ENCODE measurements around the gene MANSC1. TPM values are rescaled to one million over a fixed set of nuclear protein-coding genes. Genes with fewer than 3 reads are reported as not detected.

MANSC1 gene
- total and polyA plus RNA-seq, 2 of the 13 experiments (the other 11 are each of a cell fraction or from before 2014, with no cell fraction given) = 1.9 to 4.2 TPM

DNA sequence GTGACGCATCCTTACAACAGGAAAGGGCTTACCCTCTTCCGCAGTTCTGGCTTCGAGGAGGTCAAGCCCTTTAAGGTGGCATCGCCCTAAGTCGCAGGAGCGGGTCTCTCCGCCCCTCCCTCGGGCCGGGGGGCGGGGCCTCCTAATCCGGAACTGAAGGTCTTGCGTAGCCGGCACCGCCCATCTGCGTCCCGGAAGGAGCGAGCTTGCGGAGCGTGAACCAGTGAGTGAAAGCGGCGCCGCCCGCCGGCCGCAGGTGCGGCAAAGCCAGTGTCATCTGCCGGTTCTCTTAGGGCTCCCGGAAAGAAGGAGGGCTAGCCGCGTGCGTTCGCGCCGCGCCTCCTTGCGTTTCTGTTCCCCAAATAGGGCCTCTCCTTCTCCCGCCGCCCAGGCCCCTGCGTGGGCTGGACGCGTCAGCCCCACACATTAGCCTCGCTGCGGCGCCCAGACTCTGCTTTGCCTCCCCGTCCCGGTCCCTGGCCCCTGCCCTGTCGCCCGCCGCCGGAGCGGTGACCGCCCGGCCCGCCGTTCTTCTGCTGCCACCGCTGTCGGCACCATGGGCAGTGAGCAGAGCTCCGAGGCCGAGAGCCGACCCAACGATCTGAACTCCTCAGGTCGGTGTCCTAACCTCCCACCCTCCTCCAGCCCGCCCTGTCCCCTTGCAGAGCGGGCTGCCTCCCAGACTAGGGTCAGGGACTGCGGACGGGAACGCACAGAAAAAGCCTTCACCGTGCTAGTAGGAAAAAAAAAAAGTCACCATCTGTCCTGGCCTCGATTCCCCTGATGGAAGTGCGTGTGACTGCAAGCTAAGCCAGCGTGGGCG lies 7.1 kb upstream of the MANSC1 start, which contains the start of gene BORCS5 (continued):
- TF ChIP-seq, protein P1, sequence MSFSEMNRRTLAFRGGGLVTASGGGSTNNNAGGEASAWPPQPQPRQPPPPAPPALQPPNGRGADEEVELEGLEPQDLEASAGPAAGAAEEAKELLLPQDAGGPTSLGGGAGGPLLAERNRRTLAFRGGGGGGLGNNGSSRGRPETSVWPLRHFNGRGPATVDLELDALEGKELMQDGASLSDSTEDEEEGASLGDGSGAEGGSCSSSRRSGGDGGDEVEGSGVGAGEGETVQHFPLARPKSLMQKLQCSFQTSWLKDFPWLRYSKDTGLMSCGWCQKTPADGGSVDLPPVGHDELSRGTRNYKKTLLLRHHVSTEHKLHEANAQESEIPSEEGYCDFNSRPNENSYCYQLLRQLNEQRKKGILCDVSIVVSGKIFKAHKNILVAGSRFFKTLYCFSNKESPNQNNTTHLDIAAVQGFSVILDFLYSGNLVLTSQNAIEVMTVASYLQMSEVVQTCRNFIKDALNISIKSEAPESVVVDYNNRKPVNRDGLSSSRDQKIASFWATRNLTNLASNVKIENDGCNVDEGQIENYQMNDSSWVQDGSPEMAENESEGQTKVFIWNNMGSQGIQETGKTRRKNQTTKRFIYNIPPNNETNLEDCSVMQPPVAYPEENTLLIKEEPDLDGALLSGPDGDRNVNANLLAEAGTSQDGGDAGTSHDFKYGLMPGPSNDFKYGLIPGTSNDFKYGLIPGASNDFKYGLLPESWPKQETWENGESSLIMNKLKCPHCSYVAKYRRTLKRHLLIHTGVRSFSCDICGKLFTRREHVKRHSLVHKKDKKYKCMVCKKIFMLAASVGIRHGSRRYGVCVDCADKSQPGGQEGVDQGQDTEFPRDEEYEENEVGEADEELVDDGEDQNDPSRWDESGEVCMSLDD (CRISPR knock-in tag; IDR thresholded peaks at IDR 0.05; ENCODE audit: borderline replicate concordance) = no peak
- TF ChIP-seq, protein P2, sequence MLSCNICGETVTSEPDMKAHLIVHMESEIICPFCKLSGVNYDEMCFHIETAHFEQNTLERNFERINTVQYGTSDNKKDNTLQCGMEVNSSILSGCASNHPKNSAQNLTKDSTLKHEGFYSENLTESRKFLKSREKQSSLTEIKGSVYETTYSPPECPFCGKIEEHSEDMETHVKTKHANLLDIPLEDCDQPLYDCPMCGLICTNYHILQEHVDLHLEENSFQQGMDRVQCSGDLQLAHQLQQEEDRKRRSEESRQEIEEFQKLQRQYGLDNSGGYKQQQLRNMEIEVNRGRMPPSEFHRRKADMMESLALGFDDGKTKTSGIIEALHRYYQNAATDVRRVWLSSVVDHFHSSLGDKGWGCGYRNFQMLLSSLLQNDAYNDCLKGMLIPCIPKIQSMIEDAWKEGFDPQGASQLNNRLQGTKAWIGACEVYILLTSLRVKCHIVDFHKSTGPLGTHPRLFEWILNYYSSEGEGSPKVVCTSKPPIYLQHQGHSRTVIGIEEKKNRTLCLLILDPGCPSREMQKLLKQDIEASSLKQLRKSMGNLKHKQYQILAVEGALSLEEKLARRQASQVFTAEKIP (CRISPR knock-in tag; IDR thresholded peaks at IDR 0.05; ENCODE audit: borderline replicate concordance) = no peak
- TF ChIP-seq, protein P3, sequence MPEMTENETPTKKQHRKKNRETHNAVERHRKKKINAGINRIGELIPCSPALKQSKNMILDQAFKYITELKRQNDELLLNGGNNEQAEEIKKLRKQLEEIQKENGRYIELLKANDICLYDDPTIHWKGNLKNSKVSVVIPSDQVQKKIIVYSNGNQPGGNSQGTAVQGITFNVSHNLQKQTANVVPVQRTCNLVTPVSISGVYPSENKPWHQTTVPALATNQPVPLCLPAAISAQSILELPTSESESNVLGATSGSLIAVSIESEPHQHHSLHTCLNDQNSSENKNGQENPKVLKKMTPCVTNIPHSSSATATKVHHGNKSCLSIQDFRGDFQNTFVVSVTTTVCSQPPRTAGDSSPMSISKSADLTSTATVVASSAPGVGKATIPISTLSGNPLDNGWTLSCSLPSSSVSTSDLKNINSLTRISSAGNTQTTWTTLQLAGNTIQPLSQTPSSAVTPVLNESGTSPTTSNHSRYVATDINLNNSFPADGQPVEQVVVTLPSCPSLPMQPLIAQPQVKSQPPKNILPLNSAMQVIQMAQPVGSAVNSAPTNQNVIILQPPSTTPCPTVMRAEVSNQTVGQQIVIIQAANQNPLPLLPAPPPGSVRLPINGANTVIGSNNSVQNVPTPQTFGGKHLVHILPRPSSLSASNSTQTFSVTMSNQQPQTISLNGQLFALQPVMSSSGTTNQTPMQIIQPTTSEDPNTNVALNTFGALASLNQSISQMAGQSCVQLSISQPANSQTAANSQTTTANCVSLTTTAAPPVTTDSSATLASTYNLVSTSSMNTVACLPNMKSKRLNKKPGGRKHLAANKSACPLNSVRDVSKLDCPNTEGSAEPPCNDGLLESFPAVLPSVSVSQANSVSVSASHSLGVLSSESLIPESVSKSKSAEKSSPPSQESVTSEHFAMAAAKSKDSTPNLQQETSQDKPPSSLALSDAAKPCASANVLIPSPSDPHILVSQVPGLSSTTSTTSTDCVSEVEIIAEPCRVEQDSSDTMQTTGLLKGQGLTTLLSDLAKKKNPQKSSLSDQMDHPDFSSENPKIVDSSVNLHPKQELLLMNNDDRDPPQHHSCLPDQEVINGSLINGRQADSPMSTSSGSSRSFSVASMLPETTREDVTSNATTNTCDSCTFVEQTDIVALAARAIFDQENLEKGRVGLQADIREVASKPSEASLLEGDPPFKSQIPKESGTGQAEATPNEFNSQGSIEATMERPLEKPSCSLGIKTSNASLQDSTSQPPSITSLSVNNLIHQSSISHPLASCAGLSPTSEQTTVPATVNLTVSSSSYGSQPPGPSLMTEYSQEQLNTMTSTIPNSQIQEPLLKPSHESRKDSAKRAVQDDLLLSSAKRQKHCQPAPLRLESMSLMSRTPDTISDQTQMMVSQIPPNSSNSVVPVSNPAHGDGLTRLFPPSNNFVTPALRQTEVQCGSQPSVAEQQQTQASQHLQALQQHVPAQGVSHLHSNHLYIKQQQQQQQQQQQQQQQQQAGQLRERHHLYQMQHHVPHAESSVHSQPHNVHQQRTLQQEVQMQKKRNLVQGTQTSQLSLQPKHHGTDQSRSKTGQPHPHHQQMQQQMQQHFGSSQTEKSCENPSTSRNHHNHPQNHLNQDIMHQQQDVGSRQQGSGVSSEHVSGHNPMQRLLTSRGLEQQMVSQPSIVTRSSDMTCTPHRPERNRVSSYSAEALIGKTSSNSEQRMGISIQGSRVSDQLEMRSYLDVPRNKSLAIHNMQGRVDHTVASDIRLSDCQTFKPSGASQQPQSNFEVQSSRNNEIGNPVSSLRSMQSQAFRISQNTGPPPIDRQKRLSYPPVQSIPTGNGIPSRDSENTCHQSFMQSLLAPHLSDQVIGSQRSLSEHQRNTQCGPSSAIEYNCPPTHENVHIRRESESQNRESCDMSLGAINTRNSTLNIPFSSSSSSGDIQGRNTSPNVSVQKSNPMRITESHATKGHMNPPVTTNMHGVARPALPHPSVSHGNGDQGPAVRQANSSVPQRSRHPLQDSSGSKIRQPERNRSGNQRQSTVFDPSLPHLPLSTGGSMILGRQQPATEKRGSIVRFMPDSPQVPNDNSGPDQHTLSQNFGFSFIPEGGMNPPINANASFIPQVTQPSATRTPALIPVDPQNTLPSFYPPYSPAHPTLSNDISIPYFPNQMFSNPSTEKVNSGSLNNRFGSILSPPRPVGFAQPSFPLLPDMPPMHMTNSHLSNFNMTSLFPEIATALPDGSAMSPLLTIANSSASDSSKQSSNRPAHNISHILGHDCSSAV (CRISPR knock-in tag; IDR thresholded peaks at IDR 0.05; ENCODE audit: borderline replicate concordance) = no peak; the same call in 1 of the 2 replicates
- TF ChIP-seq, protein P4, sequence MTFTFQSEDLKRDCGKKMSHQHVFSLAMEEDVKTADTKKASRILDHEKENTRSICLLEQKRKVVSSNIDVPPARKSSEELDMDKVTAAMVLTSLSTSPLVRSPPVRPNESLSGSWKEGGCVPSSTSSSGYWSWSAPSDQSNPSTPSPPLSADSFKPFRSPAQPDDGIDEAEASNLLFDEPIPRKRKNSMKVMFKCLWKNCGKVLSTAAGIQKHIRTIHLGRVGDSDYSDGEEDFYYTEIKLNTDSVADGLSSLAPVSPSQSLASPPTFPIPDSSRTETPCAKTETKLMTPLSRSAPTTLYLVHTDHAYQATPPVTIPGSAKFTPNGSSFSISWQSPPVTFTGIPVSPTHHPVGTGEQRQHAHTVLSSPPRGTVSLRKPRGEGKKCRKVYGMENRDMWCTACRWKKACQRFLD (CRISPR knock-in tag; IDR thresholded peaks at IDR 0.05; ENCODE audit: borderline replicate concordance) = peak; percentile 26; the same call in 1 of the 2 replicates
- TF ChIP-seq ISL2 (CRISPR knock-in tag; IDR thresholded peaks at IDR 0.05) (peak; percentile 56; the same call in 1 of the 2 replicates), FOXK1 (CRISPR knock-in tag; IDR thresholded peaks at IDR 0.05; ENCODE audit: borderline replicate concordance, low read depth) (peak; percentile 39; the same call in 1 of the 2 replicates), ZNF331 (CRISPR knock-in tag; IDR thresholded peaks at IDR 0.05) (peak; percentile 65; the same call in 1 of the 2 replicates), MATR3 (CRISPR knock-in tag; IDR thresholded peaks at IDR 0.05) (no peak), CC2D1A (CRISPR knock-in tag; IDR thresholded peaks at IDR 0.05) (peak; percentile 63; the same call in 1 of the 2 replicates), ATAD3A (CRISPR knock-in tag; IDR thresholded peaks at IDR 0.05) (no peak)
- TF ChIP-seq, protein P5, sequence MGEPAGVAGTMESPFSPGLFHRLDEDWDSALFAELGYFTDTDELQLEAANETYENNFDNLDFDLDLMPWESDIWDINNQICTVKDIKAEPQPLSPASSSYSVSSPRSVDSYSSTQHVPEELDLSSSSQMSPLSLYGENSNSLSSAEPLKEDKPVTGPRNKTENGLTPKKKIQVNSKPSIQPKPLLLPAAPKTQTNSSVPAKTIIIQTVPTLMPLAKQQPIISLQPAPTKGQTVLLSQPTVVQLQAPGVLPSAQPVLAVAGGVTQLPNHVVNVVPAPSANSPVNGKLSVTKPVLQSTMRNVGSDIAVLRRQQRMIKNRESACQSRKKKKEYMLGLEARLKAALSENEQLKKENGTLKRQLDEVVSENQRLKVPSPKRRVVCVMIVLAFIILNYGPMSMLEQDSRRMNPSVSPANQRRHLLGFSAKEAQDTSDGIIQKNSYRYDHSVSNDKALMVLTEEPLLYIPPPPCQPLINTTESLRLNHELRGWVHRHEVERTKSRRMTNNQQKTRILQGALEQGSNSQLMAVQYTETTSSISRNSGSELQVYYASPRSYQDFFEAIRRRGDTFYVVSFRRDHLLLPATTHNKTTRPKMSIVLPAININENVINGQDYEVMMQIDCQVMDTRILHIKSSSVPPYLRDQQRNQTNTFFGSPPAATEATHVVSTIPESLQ (CRISPR knock-in tag; conservative IDR thresholded peaks at IDR 0.05) = no peak

Measured in HepG2 (cell line).